ENCODE data around the gene EML4. TPM values are rescaled to one million over a fixed set of nuclear protein-coding genes. Genes with fewer than 3 reads are reported as not detected.

Gene EML4
- total and polyA plus RNA-seq, 2 donors (not counting 1 experiment from before 2014, with no cell fraction given): 49.4 to 134 TPM

GRCh38 chr2:42245396-42245795 is 76.2 kb downstream of the EML4 start:
- Histone ChIP-seq H3K9me3 (ENCODE audit: control extremely low read depth in 1 of 3, control insufficient read depth in 2 of 3, insufficient read depth in 1 of 3, low read length in 2 of 3) (no peaks in the 10 kb centered on the region), H3K27me3 (replicated peaks in 1 of 4; ENCODE audit: control extremely low read depth in 1 of 4, control insufficient read depth in 3 of 4, insufficient read depth in 4 of 4, low read length in 3 of 4) (no peaks in the 10 kb centered on the region), H3K9ac (ENCODE audit: low read length) (no peak overlapping the region), H4K20me1 (ENCODE audit: control insufficient read depth, insufficient read depth, low read length, poor library complexity, severe bottlenecking) (peaks cover 47% of the 10 kb centered on the region), H3K4me1 (ENCODE audit: control insufficient read depth in 2 of 2, insufficient read depth in 2 of 2, low read length in 2 of 2) (peaks cover 24 to 29% of the 10 kb centered on the region in 2 donors), H3K4me2 (replicated peaks; ENCODE audit: low read depth, low read length, poor library complexity, severe bottlenecking) (no peak overlapping the region), H2AFZ (ENCODE audit: insufficient read depth, low read depth, low read length, poor library complexity, severe bottlenecking) (no peak overlapping the region), H3K27ac (ENCODE audit: low read length in 2 of 2) (no peak overlapping the region), H3K36me3 (replicated peaks in 1 of 2; ENCODE audit: control extremely low read depth in 1 of 2, control insufficient read depth in 1 of 2, extremely low read depth in 1 of 2, insufficient read depth in 2 of 2, low read length in 1 of 2) (peaks cover 0 to 28% of the 10 kb centered on the region in 2 experiments), H3K79me2 (ENCODE audit: control insufficient read depth, insufficient read depth, low read length) (peaks cover 46% of the 10 kb centered on the region), H3K4me3 (ENCODE audit: control extremely low read depth in 1 of 5, extremely low read depth in 1 of 5, insufficient read depth in 1 of 5, low read depth in 2 of 5, low read length in 4 of 5) (no peak overlapping the region)
- Mint-ChIP-seq H3K4me3 (no peak overlapping the region), H3K27me3 (no peaks in the 10 kb centered on the region), H3K4me1 (peaks cover 51% of the 10 kb centered on the region), H3K9me3 (ENCODE audit: insufficient read depth) (no peaks in the 10 kb centered on the region), H3K27ac (no peak overlapping the region)
- ATAC-seq (ENCODE audit: low read depth): no peak
- WGBS (ENCODE audit: insufficient coverage): 98% methylated on average over 4 of the region's 4 CpGs
- ChIA-PET POLR2A (no interaction called here), CTCF (interaction anchor here (1.0 to 1.5 kb wide), 2 partner anchors 149 to 156 kb away, joined by 3 to 4 read pairs; no protein-coding TSS in a partner anchor)
- no peak for DNase-seq
- TF ChIP-seq CTCF (IDR thresholded peaks at IDR 0.05): no peak
- intact Hi-C loops (cut with micrococcal nuclease): no loop called here

GRCh38 chr2:42246562-42246961 is 77.4 kb downstream of the EML4 start:
- H3K9me3 ChIP-seq (ENCODE audit: control extremely low read depth in 1 of 3, control insufficient read depth in 2 of 3, insufficient read depth in 1 of 3, low read length in 2 of 3): no peaks in the 10 kb centered on the region
- no peaks in the 10 kb centered on the region for H3K27me3 ChIP-seq (replicated peaks in 1 of 4; ENCODE audit: control extremely low read depth in 1 of 4, control insufficient read depth in 3 of 4, insufficient read depth in 4 of 4, low read length in 3 of 4)
- no peak overlapping the region for H3K27ac Mint-ChIP-seq
- peaks cover 0 to 40% of the 10 kb centered on the region in 2 experiments for H3K36me3 ChIP-seq (replicated peaks in 1 of 2; ENCODE audit: control extremely low read depth in 1 of 2, control insufficient read depth in 1 of 2, extremely low read depth in 1 of 2, insufficient read depth in 2 of 2, low read length in 1 of 2)
- TF ChIP-seq EZH2 (IDR thresholded peaks at IDR 0.05; ENCODE audit: borderline replicate concordance, insufficient read depth, low read depth, low read length, poor library complexity, severe bottlenecking) (no peak), CTCF (IDR thresholded peaks at IDR 0.05) (no peak)
- H3K4me1 Mint-ChIP-seq: peaks cover 44% of the 10 kb centered on the region
- no CpG with 5 or more reads among the region's 1 CpG for WGBS (ENCODE audit: insufficient coverage)
- no peaks in the 10 kb centered on the region for H3K27me3 Mint-ChIP-seq
- DNase-seq (no peak), ATAC-seq (ENCODE audit: low read depth) (no peak)
- H2AFZ ChIP-seq (ENCODE audit: insufficient read depth, low read depth, low read length, poor library complexity, severe bottlenecking): no peak overlapping the region
- no peak overlapping the region for H3K9ac ChIP-seq (ENCODE audit: low read length)
- H3K4me2 ChIP-seq (replicated peaks; ENCODE audit: low read depth, low read length, poor library complexity, severe bottlenecking): no peak overlapping the region
- intact Hi-C loops (cut with micrococcal nuclease): no loop called here
- no peak overlapping the region for H3K4me3 ChIP-seq (ENCODE audit: control extremely low read depth in 1 of 5, extremely low read depth in 1 of 5, insufficient read depth in 1 of 5, low read depth in 2 of 5, low read length in 4 of 5)
- POLR2A ChIA-PET: no interaction called here
- CTCF ChIA-PET: interaction anchor here (0.6 to 1.5 kb wide), 4 partner anchors 83 to 160 kb away, joined by 3 to 4 read pairs (median 4); no protein-coding TSS in a partner anchor
- no peak overlapping the region for H3K27ac ChIP-seq (ENCODE audit: low read length in 2 of 2)
- peaks cover 46% of the 10 kb centered on the region for H3K79me2 ChIP-seq (ENCODE audit: control insufficient read depth, insufficient read depth, low read length)
- no peaks in the 10 kb centered on the region for H3K9me3 Mint-ChIP-seq (ENCODE audit: insufficient read depth)
- H4K20me1 ChIP-seq (ENCODE audit: control insufficient read depth, insufficient read depth, low read length, poor library complexity, severe bottlenecking): peaks cover 35% of the 10 kb centered on the region
- H3K4me3 Mint-ChIP-seq: no peak overlapping the region
- H3K4me1 ChIP-seq (ENCODE audit: control insufficient read depth in 2 of 2, insufficient read depth in 2 of 2, low read length in 2 of 2): peaks cover 16 to 19% of the 10 kb centered on the region in 2 donors
